Measurements from ENCODE around the gene RMI2. TPM values are rescaled to one million over a fixed set of nuclear protein-coding genes. Genes with fewer than 3 reads are reported as not detected.

RMI2 gene
- total and polyA plus RNA-seq, 11 donors, result 0.23 to 6.6 (median 0.76) TPM; not detected in 2

DNA sequence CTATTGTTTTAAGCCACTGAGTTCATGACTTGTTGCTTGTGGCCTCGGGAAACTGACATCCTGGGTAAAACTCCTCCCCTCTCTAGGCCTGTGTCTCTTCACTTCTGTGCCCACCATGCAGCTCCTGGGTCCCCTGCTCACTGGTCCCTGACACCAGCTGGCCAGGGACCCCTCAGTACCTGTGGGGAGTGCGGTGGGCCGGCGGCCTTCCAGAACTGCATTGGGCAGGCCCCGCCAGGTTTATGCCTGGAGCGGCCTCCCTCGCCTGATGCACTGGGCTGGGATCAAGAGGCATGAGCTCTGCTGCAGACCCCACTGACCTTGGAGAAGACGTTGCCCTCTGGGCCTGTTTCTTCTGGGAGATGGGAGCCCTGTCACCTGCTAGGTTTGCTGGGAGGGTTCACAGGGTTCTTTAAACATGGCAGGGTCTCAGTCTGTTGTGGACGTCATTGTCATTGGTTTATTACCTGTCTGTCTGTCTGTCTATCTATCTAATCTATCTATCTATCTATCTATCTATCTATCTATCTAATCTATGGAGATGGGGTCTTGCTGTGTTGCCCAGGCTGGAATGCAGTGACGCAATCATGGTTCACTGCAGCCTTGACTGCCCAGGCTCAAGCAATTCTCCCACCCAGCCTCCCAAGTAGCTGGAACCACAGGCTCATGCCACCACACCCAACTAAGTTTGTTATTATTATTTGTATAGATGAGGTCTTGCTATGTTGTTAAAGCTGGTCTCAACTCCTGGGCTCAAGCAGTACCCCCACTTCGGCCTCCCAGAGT is 21.5 kb upstream of the RMI2 start:
- H3K9me3 ChIP-seq, result no peaks in the 10 kb centered on the region
- DNase-seq (peak in 1 of 5 donors; percentile 34), ATAC-seq (no peak)
- no peak overlapping the region for H3K27ac ChIP-seq
- TF ChIP-seq POLR2A (IDR thresholded peaks at IDR 0.05), result no peak
- TF ChIP-seq, protein P1, sequence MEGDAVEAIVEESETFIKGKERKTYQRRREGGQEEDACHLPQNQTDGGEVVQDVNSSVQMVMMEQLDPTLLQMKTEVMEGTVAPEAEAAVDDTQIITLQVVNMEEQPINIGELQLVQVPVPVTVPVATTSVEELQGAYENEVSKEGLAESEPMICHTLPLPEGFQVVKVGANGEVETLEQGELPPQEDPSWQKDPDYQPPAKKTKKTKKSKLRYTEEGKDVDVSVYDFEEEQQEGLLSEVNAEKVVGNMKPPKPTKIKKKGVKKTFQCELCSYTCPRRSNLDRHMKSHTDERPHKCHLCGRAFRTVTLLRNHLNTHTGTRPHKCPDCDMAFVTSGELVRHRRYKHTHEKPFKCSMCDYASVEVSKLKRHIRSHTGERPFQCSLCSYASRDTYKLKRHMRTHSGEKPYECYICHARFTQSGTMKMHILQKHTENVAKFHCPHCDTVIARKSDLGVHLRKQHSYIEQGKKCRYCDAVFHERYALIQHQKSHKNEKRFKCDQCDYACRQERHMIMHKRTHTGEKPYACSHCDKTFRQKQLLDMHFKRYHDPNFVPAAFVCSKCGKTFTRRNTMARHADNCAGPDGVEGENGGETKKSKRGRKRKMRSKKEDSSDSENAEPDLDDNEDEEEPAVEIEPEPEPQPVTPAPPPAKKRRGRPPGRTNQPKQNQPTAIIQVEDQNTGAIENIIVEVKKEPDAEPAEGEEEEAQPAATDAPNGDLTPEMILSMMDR (IDR thresholded peaks at IDR 0.05), result no peak
- 85 to 91% (median 90%) methylated on average over 10 to 11 of the region's 11 CpGs for WGBS, 4 donors
- intact Hi-C loops (cut with DNase I), result no loop called here
- no peaks in the 10 kb centered on the region for H3K27me3 ChIP-seq
- no peak overlapping the region for H3K4me3 ChIP-seq
- H3K4me1 ChIP-seq, result peaks cover 0 to 38% (median 6%) of the 10 kb centered on the region in 12 donors
- H3K36me3 ChIP-seq, result no peaks in the 10 kb centered on the region

DNA sequence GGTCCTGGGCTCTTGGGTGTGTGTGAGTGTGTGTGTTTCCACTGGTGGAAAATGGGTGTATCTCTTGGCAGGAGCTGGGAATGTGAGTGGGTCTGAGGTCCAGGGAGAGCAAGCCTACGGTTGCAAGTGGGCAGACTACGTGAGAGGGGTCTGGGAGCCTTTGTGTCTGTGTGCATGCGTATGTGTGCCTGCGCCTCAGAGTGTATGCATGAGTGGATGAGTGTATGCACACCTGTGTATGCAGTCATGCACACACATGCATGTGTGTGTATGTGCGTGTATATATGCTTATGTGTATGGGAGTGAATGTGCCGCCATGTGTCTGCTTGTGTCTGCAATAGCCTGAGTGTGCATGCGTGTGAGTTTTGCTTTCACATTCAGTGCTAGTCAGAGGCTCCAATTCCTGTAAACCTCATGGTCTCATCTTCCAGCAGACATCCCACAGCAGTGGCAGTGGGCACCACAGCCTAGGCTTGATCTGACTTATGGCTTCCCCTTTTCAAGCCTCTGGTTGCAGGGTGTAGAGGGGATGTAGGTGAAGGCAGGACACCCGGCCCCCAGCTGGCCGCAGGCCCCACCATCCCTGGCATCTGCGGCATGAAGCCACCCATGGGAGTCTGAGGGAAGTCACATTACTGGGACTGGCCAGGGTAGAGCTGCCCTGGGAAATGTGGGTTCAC is 19.7 kb upstream of the RMI2 start:
- intact Hi-C loops (cut with DNase I), result no loop called here
- Histone ChIP-seq H3K4me3 (no peak overlapping the region), H3K36me3 (no peaks in the 10 kb centered on the region), H3K4me1 (peaks cover 0 to 50% (median 11%) of the 10 kb centered on the region in 12 donors), H3K27ac (peak overlapping the region in 1 of 12 donors; percentile 84), H3K27me3 (no peaks in the 10 kb centered on the region), H3K9me3 (no peaks in the 10 kb centered on the region)
- WGBS, 4 donors, result 80 to 95% (median 88%) methylated on average over 9 to 10 of the region's 10 CpGs
- DNase-seq (peak in 1 of 5 donors; percentile 38), ATAC-seq (no peak)
- TF ChIP-seq, protein P1 (IDR thresholded peaks at IDR 0.05), result no peak
- no peak for TF ChIP-seq POLR2A (IDR thresholded peaks at IDR 0.05)

DNA sequence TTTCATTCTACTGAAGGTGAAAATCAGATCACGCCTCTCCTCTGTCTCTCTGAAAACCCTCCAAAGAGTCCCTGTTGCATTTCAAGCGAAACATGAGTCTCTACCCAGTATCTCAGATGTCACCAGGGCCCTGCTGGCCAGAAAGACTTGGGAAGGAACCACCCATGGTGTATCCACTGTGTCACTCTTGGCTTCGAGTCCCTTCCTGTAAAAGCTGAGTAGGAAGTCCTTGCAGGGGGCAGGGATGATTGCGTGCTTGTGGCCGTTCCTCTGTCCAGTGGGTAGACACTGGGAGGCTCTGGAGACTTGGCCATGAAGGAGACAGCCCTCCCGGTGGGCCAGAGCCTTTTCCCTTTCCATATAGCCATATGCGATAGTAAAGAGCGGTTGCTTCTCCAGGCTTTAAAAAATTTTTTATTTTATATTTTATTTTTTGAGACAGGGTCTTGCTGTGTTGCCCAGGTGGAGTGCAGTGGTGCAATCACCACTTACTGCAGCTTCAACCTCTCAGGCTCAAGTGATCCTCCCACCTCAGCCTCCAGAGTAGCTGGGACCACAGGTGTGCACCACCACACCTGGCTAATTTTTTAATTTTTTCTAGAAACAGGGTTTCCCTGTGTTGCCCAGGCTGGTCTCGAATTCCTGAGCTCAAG is 19.0 kb upstream of the RMI2 start:
- H3K27me3 ChIP-seq, result no peaks in the 10 kb centered on the region
- H3K4me1 ChIP-seq, result peaks cover 0 to 50% (median 11%) of the 10 kb centered on the region in 12 donors
- intact Hi-C loops (cut with DNase I), result no loop called here
- 73 to 84% (median 78%) methylated on average over 7 to 9 of the region's 9 CpGs for WGBS, 4 donors
- ATAC-seq, result no peak
- TF ChIP-seq, protein P1 (IDR thresholded peaks at IDR 0.05), result no peak
- TF ChIP-seq POLR2A (IDR thresholded peaks at IDR 0.05), result no peak
- H3K27ac ChIP-seq, result peak overlapping the region in 1 of 12 donors; percentile 84
- H3K9me3 ChIP-seq, result no peaks in the 10 kb centered on the region
- DNase-seq, result peak in 1 of 5 donors; percentile 35
- H3K4me3 ChIP-seq, result no peak overlapping the region
- no peaks in the 10 kb centered on the region for H3K36me3 ChIP-seq
